Umbilical cord (tissue), 2 donors: ENCODE data around the gene MRPL33. TPM values are rescaled to one million over a fixed set of nuclear protein-coding genes. Genes with fewer than 3 reads are reported as not detected.
"Not testable (repeated sequence)": the region's sequence is repeated elsewhere in the genome, so short reads cannot be mapped to it uniquely, and the experiment has no call there.

Experiments
- DNase-seq: peaks from one replicate; pipeline ENCODE4 v3.0.0-alpha.2; 2015; ENCODE audit warnings: low spot score
- total RNA-seq: library from RNA; depleted of rRNA; stranded (reverse); fragments of >200 nt; gene quantifications from one replicate; pipeline ENCODE4 v1.2.3, GENCODE V29; 2014; ENCODE audit warnings: low replicate concordance; ENCODE audit not compliant: insufficient read depth

Gene MRPL33
- total RNA-seq, 1 donor from 2014 or later: 20.7 TPM

- DNase-seq: no peak
Measured at GRCh38 chr2:27741673-27742072, 29.8 kb upstream of the MRPL33 start.

- no peak for DNase-seq
Measured at GRCh38 chr2:27742571-27742970, 28.9 kb upstream of the MRPL33 start.

DNA sequence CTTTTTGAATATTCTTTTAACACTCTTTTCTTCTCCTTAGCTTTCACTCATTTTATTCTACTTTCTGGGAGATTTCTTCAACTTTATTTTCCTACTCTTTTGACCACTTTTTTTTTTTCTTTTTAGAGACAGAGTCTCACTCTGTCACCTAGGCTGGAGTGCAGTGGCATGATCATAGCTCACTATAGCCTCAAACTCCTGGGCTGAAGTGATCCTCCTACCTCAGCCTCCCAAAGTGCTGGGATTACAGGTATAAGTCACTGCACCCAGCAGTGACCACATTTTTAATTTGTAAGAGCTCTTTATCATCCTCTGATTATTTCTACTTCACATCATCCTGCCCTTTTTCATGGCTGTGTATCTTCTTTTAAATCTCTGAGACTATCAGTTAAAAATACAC is 26.0 kb upstream of the MRPL33 start:
- DNase-seq: not testable (repeated sequence)

DNA sequence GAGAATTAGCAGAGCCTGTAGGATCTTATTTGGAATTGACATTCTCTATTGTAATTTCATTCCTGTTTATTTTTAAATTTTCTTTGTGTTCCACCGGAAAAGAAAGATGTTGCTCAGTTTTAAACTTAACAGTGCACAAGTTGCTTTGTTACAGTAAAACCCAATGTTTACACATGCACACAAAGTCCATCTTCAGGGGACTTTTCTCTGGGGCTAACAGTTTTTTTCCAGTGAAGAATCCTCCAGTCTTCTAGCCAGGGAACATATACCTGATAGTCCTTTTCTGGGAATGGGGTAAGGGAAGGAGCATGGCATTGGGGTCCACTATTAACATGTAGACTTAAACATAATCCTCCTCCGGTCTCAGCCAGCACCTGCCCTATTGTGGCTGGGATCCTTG is 25.2 kb upstream of the MRPL33 start:
- no peak for DNase-seq

DNA sequence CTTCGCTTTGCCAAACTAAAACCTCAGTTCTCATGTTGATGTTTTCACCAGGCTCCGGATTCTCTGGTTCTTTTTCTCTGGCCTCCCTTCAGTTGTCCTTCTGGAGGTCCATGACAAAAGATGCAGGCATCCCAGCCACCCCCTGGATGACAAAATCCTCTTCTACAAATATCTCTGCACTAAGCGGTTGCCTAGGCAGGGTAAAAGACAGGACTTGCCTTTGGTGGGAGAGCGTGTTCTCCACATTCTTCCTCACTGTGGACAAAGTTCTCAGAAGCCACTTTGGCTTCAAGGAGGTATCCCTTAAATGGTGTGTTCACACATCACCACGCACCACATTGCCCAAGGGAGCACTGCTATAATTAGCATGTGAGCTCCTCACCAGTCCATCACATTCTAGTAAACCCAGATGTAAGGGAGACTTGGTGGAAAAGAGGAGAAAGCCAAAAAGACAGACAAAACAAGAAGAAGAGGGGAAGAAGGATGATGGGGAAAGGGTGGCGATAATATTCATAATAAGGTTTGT is 23.6 kb upstream of the MRPL33 start:
- no peak for DNase-seq

DNA sequence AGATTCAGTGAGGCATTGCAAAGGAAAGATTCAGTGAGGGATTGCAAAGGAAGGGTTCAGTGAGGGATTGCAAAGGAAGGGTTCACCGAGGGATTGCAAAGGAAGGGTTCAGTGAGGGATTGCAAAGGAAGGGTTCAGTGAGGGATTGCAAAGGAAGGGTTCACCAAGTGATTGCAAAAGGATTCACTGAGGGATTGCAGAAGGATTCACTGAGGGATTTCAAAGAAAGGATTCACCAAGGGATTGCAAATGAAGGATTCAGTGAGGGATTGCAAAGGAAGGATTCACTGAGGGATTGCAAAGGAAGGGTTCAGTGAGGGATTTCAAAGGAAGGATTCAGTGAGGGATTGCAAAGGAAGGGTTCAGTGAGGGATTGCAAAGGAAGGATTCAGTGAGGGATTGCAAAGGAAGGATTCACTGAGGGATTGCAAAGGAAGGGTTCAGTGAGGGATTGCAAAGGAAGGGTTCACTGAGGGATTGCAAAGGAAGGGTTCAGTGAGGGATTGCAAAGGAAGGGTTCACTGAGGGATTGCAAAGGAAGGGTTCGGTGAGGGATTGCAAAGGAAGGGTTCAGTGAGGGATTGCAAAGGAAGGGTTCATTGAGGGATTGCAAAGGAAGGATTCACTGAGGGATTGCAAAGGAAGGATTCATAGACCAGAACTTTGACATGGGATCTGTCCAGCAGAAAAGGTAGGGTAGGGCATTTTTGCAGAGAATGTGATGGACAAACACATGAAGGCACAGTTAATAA is 22.5 kb upstream of the MRPL33 start:
- not testable (repeated sequence) for DNase-seq

DNA sequence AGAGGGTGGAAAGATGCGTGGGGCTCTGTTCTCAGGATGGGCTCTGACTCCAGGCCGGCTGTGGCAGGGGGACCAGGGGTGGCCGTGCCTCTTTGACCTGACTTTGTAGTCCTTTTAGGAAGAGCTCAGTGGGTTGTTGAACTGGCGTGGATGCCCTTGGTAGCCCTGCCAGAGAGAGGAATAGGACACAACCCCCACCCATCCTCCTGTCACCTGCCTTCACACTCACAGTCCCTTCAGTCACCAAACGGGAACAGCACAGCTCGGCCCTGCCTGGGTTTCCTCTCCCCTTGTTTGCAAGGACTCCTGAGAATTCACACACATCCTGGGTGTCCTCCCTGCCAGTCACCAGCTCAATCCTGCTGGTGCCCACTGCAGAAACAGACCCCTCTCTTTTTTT is 20.1 kb upstream of the MRPL33 start:
- DNase-seq: no peak

- DNase-seq: peak; percentile 21
Measured at GRCh38 chr2:27752551-27753237, 18.8 kb upstream of the MRPL33 start.

DNA sequence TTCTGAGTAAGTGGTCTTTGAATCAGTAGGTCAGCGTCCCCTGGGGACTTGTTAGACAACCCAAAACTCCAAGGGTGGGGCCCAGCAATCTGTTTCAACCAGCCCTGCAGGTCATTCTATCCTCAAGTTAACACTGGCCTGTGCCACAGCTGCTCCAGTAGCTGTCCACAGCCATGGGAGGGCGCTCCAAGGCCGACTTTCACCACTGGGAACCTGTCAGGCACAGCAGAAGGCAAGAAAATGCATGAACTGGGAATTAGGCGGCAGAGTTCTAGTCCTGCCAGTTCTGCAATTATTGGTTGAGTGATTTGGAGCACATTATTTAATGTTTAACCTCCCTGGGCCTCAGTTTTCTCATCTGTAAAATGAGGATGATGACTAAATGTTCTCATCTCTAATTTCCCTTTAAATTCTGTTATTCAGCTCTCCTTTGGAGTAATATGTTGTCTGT is 17.4 kb upstream of the MRPL33 start:
- DNase-seq: peak; percentile 74

GRCh38 chr2:27754831-27755230 is 16.7 kb upstream of the MRPL33 start:
- DNase-seq: no peak

- DNase-seq: no peak
Measured at GRCh38 chr2:27756091-27756490, 15.4 kb upstream of the MRPL33 start.

- DNase-seq: no peak
Measured at GRCh38 chr2:27756544-27757498, 14.7 kb upstream of the MRPL33 start.

GRCh38 chr2:27762951-27763906 is 8.3 kb upstream of the MRPL33 start:
- DNase-seq: no peak

DNA sequence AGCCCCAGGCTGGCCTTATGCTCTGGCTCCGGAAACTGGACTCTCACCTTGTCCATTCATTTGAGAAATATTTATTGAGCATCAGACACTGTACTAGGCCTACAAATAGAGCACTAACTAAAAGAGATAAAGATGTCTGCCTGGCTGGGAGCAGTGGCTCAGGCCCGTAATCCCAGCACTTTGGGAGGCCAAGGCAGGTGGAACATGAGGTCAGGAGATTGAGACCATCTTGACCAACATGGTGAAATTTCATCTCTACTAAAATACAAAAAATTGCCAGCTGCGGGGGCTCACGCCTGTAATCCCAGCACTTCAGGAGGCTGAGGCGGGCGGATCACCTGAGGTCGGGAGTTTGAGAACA is 7.6 kb upstream of the MRPL33 start:
- DNase-seq: no peak

DNA sequence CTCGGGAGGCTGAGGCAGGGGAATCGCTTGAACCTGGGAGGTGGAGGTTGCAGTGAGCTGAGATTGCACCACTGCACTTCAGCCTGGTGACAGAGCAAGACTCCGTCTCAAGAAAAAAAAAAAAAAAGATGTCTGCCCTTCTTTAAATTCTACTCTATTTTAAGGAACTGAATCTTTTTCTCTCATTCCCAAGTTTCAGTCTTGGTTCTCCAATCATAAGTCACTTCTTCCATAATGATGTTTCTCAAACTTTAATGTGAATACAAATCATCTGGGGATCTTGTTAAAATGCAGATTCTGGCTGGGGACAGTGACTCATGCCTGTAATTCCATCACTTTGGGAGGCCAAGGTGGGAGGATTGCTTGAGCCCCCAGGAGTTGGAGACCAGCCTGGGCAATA is 7.0 kb upstream of the MRPL33 start:
- not testable (repeated sequence) for DNase-seq

DNA sequence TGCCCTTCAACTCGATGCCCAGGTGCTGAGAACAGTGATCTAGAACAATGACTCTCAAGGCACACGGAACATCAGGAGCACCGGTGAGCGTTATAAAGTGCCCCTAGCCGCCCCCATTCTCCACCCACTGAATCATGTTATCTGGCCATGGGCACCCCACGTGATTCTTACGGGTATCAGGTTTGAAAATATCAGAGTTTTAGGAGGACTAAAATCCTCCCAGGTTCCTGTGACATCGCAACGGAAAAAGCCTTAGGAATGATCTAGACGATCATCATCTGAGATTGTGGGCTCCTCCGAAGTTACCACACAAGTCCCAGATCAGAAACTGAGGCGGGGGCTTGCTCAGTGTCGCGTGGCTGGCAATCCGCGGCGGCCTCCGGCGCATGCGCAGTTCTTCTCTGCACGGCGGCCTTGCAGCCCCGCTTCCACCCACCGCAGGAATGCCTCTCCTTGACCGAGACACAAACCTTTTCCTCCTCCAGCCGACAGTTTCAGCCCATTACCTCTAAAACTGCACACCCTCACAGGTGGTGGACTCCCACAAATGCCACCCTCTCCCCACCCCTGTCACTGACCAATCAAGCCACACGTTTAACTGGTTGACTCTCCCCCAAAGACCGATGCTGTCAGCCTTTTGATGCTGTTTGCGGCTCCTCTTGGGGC is 5.8 kb upstream of the MRPL33 start:
- peak; percentile 79 for DNase-seq

DNA sequence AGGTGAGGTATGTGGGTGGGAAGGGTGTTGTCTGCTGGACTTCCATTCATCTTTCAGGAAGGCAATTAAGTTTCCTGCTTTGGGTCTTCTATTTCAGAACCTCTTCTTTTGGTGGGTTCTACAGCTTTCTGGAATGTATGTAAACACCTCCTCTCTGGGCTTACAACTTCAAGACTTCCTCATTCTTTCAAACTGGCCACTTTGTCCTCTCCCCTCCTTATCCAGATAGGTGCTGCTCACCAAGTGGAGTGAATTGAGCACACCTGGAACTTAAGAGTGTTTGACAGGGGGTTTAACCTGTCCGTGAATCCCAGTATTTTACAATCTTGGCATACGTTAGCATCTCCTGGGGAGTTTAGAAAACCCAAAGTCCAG is 5.2 kb upstream of the MRPL33 start:
- no peak for DNase-seq

- DNase-seq: no peak
Measured at GRCh38 chr2:27771202-27771547, 344 bp upstream of the MRPL33 start.

DNA sequence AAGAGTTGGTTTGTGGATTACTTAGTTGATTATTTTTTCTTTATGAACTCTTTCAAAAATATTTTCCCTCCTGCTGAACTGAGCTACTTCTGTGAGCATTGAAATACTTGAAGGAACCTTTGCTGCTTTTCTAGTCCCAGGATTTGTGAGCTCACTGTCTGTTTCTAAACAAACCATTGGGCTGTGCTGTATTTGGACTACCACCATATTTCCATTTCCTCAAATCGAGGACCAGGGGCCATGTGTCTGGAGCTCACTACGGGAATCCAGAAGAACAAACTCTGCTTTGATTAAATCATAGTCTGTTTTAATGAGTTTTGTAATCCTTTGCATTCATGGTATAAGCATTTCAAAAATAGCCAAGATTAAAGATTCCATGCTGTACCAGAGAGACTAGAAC is 1.3 kb downstream of the MRPL33 start:
- DNase-seq: peak; percentile 42

DNA sequence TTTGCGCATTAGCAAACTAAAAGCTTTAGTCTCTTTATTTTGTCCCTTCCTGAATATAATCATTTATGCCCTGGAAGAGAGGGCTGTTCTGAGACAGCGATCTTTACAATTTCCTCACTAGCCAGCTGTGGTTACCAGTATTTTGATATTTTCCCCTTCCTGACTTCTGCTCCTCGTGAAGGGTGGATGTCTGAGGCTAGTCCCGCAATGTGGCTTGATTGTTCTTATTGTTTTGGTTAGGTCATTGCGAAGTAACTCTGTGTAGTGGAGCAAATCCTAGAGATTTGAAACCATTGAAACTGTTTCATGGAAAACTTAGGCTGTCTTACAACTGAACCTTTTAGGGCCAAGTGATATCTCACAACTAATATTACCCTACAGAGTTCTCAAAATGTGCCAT is 2.4 kb downstream of the MRPL33 start:
- DNase-seq: no peak
